NCI-H226 (cell line): ENCODE data around the gene SBF2.

Source experiments
- DNase-seq: peaks from one replicate; pipeline ENCODE4 v3.0.0-alpha.2; 2015

SBF2 gene

GRCh38 chr11:10317151-10317755, 23.2 kb upstream of the SBF2 start:
- DNase-seq = no peak

DNA sequence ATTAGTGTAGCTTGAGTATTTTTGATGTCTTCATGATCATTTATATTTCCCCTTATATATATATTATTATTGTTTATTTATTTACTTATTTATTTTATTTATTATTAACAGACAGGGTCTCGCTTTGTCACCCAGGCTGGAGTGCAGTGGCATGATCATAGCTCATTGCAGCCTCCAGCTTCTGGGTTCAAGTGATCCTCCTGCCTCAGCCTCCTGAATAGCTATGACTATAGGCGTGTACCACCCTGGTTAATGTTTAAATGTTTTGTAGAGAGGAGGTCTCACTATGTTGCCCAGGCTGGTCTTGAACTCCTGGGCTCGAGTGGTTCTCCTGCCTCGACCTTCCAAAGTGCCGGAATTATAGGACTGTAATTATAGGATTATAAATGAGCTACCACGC, 21.1 kb upstream of the SBF2 start:
- DNase-seq = no peak

DNA sequence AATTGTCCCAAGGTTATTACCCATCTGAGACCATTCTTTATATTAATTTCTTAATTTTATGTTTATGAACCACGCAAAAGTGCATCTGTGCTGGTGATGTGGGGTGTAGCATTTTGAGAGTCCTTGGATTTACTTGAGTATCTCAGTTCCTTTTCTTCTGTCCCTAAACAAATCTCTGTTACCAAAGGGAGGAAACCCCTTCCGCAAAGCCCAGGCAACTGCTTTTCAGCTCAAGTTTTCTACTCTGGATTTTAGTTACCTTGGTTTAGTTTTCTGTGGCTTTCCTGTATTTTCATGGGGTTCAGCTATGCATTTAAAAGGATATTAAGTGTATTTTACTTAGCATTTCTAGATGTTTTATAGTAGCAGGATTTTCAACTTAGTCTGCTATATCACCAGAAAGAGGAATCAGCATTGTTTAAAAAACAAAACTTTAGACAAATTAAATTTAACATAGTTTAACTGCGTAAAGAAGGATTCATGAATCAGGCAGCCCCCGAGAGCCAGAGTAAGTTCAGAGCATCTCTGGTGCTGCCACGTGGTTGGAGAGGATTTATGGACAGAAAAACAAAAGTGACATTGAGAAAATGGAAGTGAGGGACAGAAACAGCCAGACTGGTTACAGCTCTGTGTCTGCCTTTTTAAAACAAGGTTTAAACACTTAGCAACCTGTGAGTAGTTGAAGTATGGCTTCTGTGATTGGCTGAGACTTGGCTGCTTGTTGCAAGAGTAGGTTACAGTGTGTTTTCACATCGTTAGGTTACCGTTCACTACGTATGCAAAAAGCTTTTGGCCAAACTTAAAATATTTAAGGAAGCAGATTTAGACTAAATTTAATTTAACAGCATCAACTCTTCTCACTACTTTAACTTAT, 20.4 kb upstream of the SBF2 start:
- DNase-seq = no peak

GRCh38 chr11:10311802-10312201, 17.8 kb upstream of the SBF2 start:
- no peak for DNase-seq

GRCh38 chr11:10310301-10310841, 16.4 kb upstream of the SBF2 start:
- DNase-seq = peak; percentile 36

DNA sequence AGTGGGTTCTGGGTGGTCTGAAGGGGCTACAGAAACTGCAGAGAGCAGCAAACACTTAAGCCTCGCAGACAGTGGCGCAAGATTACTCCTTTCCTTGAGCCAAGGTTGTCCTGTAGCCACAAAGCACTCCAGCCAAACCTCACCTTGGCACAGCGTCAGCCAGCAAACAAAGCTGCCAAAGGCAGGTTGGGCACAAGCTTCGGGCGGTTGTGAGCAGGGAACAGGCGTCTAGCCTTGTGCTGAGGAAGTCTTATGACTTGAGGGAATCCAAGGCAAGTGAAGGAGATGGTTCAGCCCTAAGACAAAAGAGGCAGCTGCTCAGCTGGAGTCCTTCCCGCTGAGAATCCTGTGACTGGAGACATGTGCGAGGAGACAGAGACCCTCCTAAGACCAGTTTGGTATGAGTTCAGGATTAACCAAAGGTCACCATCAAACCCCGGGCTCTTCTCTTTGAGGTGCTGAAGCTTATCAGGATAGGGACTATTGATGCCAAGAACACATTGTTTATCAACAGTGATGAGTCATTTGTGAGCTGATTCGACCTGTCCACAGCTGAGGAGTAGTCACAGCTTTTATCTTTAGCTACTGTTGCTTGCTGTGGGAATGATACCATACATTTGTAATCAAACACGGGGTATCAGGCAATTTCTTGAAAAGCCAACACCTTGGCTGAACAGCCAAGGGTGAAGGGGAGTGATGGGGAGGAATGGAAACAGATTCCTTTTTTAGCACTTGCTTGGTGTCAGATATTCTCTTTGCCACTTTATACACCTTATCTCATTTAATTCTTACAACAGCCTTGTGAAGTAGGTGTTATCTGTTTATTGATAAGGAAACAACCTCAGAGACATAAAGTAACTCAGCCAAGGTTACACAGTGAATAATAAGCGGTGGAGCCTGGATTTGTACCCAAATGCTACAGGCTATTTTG, 15.4 kb upstream of the SBF2 start:
- peak; percentile 92 for DNase-seq

GRCh38 chr11:10308201-10308954, 14.4 kb upstream of the SBF2 start:
- no peak for DNase-seq

- DNase-seq = peak; percentile 86
Measured at GRCh38 chr11:10307400-10308200, 13.6 kb upstream of the SBF2 start.

GRCh38 chr11:10307022-10307399, 13.0 kb upstream of the SBF2 start:
- DNase-seq = no peak

DNA sequence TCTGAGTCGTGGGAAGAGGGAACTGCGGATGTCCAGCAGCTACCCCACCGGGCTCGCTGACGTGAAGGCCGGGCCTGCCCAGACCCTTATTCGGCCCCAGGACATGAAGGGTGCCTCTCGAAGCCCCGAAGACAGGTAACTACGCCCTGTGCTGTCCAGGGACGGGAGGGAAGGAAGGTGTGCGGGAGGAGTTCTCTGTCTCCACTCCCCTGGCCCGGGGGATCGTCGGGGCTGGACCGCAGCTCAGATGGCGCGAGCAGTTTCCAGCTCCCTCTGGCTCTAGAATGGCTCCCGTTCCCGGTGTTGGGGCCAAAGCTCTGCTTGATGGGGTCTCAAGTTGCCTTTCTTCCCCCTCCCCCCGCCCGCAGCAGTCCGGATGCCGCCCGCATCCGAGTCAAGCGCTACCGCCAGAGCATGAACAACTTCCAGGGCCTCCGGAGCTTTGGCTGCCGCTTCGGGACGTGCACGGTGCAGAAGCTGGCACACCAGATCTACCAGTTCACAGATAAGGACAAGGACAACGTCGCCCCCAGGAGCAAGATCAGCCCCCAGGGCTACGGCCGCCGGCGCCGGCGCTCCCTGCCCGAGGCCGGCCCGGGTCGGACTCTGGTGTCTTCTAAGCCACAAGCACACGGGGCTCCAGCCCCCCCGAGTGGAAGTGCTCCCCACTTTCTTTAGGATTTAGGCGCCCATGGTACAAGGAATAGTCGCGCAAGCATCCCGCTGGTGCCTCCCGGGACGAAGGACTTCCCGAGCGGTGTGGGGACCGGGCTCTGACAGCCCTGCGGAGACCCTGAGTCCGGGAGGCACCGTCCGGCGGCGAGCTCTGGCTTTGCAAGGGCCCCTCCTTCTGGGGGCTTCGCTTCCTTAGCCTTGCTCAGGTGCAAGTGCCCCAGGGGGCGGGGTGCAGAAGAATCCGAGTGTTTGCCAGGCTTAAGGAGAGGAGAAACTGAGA, 12.2 kb upstream of the SBF2 start:
- peak; percentile 24 for DNase-seq

- peak; percentile 48 for DNase-seq
Measured at GRCh38 chr11:10305262-10305963, 11.4 kb upstream of the SBF2 start.

- DNase-seq = peak; percentile 91
Measured at GRCh38 chr11:10304495-10305261, 10.7 kb upstream of the SBF2 start, which contains the start of gene ADM. ADM (plus strand) TSS chr11:10305073; CDS start chr11:10305701, 628 bp downstream.

GRCh38 chr11:10303558-10304363, 9.7 kb upstream of the SBF2 start:
- DNase-seq = peak; percentile 66

DNA sequence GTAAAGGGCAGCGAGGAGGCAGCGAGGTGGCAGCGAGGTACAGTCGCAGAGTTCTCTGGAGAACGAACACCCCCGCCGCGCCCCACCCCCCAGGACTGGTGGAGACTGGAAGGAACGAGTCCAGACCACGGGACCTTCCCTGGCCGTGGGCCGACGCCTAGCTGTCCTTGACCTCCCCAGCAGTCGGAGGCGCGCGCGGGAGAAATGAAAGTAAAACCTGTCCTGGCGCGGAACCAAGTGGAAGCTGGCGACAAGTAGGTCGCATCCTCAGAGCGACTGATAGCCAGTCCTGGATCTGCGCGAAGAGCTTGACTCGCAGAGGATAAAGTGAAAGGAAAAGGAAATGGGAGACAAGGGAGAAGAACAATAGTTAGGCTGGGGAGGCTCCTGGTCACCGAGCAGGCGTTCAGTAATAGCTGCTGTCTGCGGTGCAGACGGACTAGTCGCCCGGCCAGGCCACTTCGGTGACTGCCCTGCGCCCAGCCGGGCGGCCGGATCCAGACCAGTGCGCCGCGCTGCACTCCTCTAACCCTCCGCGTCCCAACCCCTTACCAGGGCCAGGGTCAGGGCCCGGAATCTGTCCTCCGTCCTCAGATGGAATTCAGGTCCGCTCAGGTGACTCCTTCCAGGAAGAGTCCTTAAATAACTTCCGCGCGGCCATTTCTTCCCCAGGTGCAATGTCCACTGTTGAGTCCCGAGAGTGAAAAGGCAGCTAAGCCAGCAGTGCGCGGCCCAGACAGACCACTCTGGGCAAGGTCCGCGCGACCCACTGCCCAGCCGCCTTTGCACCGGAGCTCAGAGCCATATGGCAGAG, 8.9 kb upstream of the SBF2 start:
- DNase-seq = peak; percentile 65

DNA sequence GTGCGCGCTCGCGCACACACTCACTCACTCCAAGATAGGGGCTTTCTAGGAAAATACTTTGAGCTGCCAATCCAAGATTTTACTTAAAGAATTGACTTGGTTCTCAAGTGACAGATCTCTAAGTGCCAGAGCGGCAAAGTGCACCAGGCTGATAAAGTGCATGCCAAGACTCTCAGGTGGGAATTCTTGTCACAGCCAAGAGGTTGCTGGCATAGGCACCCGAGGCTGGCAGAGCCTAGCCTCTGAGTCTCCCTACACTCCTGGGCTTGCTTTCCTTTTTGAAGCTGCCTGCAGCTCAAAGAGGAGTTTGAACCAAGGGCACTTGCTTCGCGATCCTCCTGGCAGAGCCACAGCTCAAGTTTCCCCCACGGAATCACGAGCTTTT, 8.3 kb upstream of the SBF2 start:
- no peak for DNase-seq

GRCh38 chr11:10301656-10302358, 7.8 kb upstream of the SBF2 start:
- peak; percentile 71 for DNase-seq
